Cardiac muscle cell (in vitro differentiated cells and primary cell): Measurements from ENCODE around the gene RANBP1. TPM values are rescaled to one million over a fixed set of nuclear protein-coding genes. Genes with fewer than 3 reads are reported as not detected.

Experiments used
- DNase-seq, 2 donors: peaks; one replicate each; pipeline versions ENCODE4 v3.0.0 to v3.0.0-alpha.2; 2010 to 2017; ENCODE audit warnings: low read depth in 1 of 2, low spot score in 1 of 2
- H3K27ac ChIP-seq: fragments of 200-600 bp; sonication (generic); 2 replicates; pipeline ENCODE4 v1.5.1; 2016
- H3K27me3 ChIP-seq: fragments of 200-600 bp; sonication (generic); 2 replicates; pipeline ENCODE4 v1.6.0; 2016; ENCODE audit warnings: control low read depth
- H3K36me3 ChIP-seq: fragments of 200-600 bp; sonication (generic); 2 replicates; pipeline ENCODE4 v1.5.1; 2016; ENCODE audit warnings: control low read depth
- H3K4me1 ChIP-seq: fragments of 200-600 bp; sonication (generic); 2 replicates; pipeline ENCODE4 v1.8.1; 2017; ENCODE audit warnings: low read depth, mild to moderate bottlenecking, mixed run types
- H3K4me3 ChIP-seq: fragments of 200-600 bp; sonication (generic); 2 replicates; pipeline ENCODE4 v1.5.1; 2016; ENCODE audit warnings: mild to moderate bottlenecking
- H3K9me3 ChIP-seq: fragments of 200-600 bp; sonication (generic); 2 replicates; pipeline ENCODE4 v1.5.1; 2017; ENCODE audit warnings: low read depth, mild to moderate bottlenecking, control low read depth
- CTCF ChIP-seq: IDR thresholded peaks from 2 replicates; pipeline ENCODE4 v1.5.1; 2012; ENCODE audit warnings: low read depth, mild to moderate bottlenecking, low read length
- polyA plus RNA-seq: library from polyadenylated mRNA; unstranded; fragments of >200 nt; fragmentation: Nextera tagmentation; extraction: Ambion mirVana; gene quantifications from 2 replicates; pipeline ENCODE4 v1.2.1, GENCODE V29; 2016
- total RNA-seq: library from RNA; depleted of rRNA; stranded (reverse); fragments of >200 nt; gene quantifications from 2 replicates; pipeline ENCODE4 v1.2.3, GENCODE V29; 2016

Gene RANBP1
- total and polyA plus RNA-seq, 2 experiments from 2014 or later, result 252 to 271 TPM

- Histone ChIP-seq H3K36me3 (no peaks in the 10 kb centered on the region), H3K4me3 (no peak overlapping the region), H3K27ac (no peak overlapping the region), H3K27me3 (no peaks in the 10 kb centered on the region), H3K4me1 (peaks cover 28% of the 10 kb centered on the region), H3K9me3 (no peaks in the 10 kb centered on the region)
- no peak for DNase-seq
- no peak for TF ChIP-seq CTCF
Observed at GRCh38 chr22:20140521-20140964, 24.6 kb downstream of the RANBP1 start.

- DNase-seq, result peak in 1 of 2 donors; percentile 49
- no peak for TF ChIP-seq CTCF
- Histone ChIP-seq H3K9me3 (no peaks in the 10 kb centered on the region), H3K27me3 (no peaks in the 10 kb centered on the region), H3K36me3 (no peaks in the 10 kb centered on the region), H3K4me3 (no peak overlapping the region), H3K27ac (no peak overlapping the region), H3K4me1 (peaks cover 23% of the 10 kb centered on the region)
Observed at GRCh38 chr22:20141186-20142077, 25.5 kb downstream of the RANBP1 start.

GRCh38 chr22:20142711-20143621 is 27.1 kb downstream of the RANBP1 start:
- H3K4me3 ChIP-seq, result no peak overlapping the region
- H3K27ac ChIP-seq, result no peak overlapping the region
- no peaks in the 10 kb centered on the region for H3K27me3 ChIP-seq
- no peak for DNase-seq
- no peak for TF ChIP-seq CTCF
- no peaks in the 10 kb centered on the region for H3K36me3 ChIP-seq
- peaks cover 9% of the 10 kb centered on the region for H3K4me1 ChIP-seq
- no peaks in the 10 kb centered on the region for H3K9me3 ChIP-seq

- no peak for DNase-seq
- Histone ChIP-seq H3K9me3 (no peaks in the 10 kb centered on the region), H3K36me3 (no peaks in the 10 kb centered on the region), H3K4me1 (no peaks in the 10 kb centered on the region), H3K4me3 (no peak overlapping the region), H3K27ac (no peak overlapping the region), H3K27me3 (no peaks in the 10 kb centered on the region)
- no peak for TF ChIP-seq CTCF
Observed at GRCh38 chr22:20143883-20144665, 28.2 kb downstream of the RANBP1 start.
